Stimulated activated CD4-positive, alpha-beta T cell treated with anti-CD3 and anti-CD28 coated beads, Interleukin-2, amount 100 ng/mL, for 48 hours (primary cell): ENCODE results near the gene SPEN.
"Not testable (repeated sequence)": the region's sequence is repeated elsewhere in the genome, so short reads cannot be mapped to it uniquely, and the experiment has no call there.

Experiments
- DNase-seq, 2 donors: peaks; one replicate each; pipeline ENCODE4 v3.0.0-alpha.2; 2020

Gene SPEN

GRCh38 chr1:15847100-15847892, at the start of gene SPEN:
Gene SPEN, plus strand, starts transcription at chr1:15847707. Its CDS starts 361 bp downstream, at chr1:15848068.
- DNase-seq = peak; percentile 93 to 96

- DNase-seq = peak in 1 of 2 donors; percentile 10
Measured at GRCh38 chr1:15799004-15799867, 48.3 kb upstream of the SPEN start.

- no peak for DNase-seq
Measured at GRCh38 chr1:15799928-15800835, 47.3 kb upstream of the SPEN start.

- no peak for DNase-seq
Measured at GRCh38 chr1:15802234-15802965, 45.1 kb upstream of the SPEN start.

GRCh38 chr1:15803380-15803779, 44.1 kb upstream of the SPEN start:
- no peak for DNase-seq

GRCh38 chr1:15804060-15804459, 43.4 kb upstream of the SPEN start:
- no peak for DNase-seq

GRCh38 chr1:15807121-15807520, 40.4 kb upstream of the SPEN start:
- DNase-seq = no peak

GRCh38 chr1:15807549-15807948, 40.0 kb upstream of the SPEN start, which contains the start of gene UQCRHL:
Gene UQCRHL, minus strand, starts transcription at chr1:15807649. Its CDS starts 0 bp downstream, at chr1:15807649.
- not testable (repeated sequence) for DNase-seq

GRCh38 chr1:15808955-15809354, 38.6 kb upstream of the SPEN start:
- no peak for DNase-seq

GRCh38 chr1:15810073-15810472, 37.4 kb upstream of the SPEN start:
- no peak for DNase-seq

- no peak for DNase-seq
Measured at GRCh38 chr1:15816674-15817073, 30.8 kb upstream of the SPEN start.

GRCh38 chr1:15820478-15820877, 27.0 kb upstream of the SPEN start:
- no peak for DNase-seq

- DNase-seq = no peak
Measured at GRCh38 chr1:15825800-15826199, 21.7 kb upstream of the SPEN start.

- no peak for DNase-seq
Measured at GRCh38 chr1:15826810-15827507, 20.5 kb upstream of the SPEN start.

- not testable (repeated sequence) for DNase-seq
Measured at GRCh38 chr1:15827567-15827966, 19.9 kb upstream of the SPEN start.

GRCh38 chr1:15828931-15829330, 18.6 kb upstream of the SPEN start:
- not testable (repeated sequence) for DNase-seq

- no peak for DNase-seq
Measured at GRCh38 chr1:15830258-15830657, 17.2 kb upstream of the SPEN start.

- peak in 1 of 2 donors; percentile 36 for DNase-seq
Measured at GRCh38 chr1:15833069-15833679, 14.3 kb upstream of the SPEN start.

- DNase-seq = no peak
Measured at GRCh38 chr1:15833842-15834405, 13.6 kb upstream of the SPEN start.

- DNase-seq = peak; percentile 84 to 88
Measured at GRCh38 chr1:15834406-15835204, 12.9 kb upstream of the SPEN start.
